ENCODE data around the gene SREBF2.

SREBF2 gene

GRCh38 chr22:41885516-41885915 lies 52.6 kb downstream of the SREBF2 start:
- no peak for TF ChIP-seq CTCF (conservative IDR thresholded peaks at IDR 0.05; ENCODE audit: control insufficient read depth, insufficient read depth, low read depth, low read length)
- no peak overlapping the region for H3K4me3 ChIP-seq (ENCODE audit: control insufficient read depth, low read depth, low read length)
- DNase-seq (ENCODE audit: low read depth), result no peak

GRCh38 chr22:41888627-41889200 lies 55.8 kb downstream of the SREBF2 start:
- TF ChIP-seq CTCF (conservative IDR thresholded peaks at IDR 0.05; ENCODE audit: control insufficient read depth, insufficient read depth, low read depth, low read length), result no peak
- no peak for DNase-seq (ENCODE audit: low read depth)
- H3K4me3 ChIP-seq (ENCODE audit: control insufficient read depth, low read depth, low read length), result no peak overlapping the region

GRCh38 chr22:41891407-41891806 lies 58.5 kb downstream of the SREBF2 start:
- TF ChIP-seq CTCF (conservative IDR thresholded peaks at IDR 0.05; ENCODE audit: control insufficient read depth, insufficient read depth, low read depth, low read length), result no peak
- no peak overlapping the region for H3K4me3 ChIP-seq (ENCODE audit: control insufficient read depth, low read depth, low read length)
- no peak for DNase-seq (ENCODE audit: low read depth)

- DNase-seq (ENCODE audit: low read depth), result no peak
- no peak overlapping the region for H3K4me3 ChIP-seq (ENCODE audit: control insufficient read depth, low read depth, low read length)
- no peak for TF ChIP-seq CTCF (conservative IDR thresholded peaks at IDR 0.05; ENCODE audit: control insufficient read depth, insufficient read depth, low read depth, low read length)
Observed at GRCh38 chr22:41892721-41893120, 59.8 kb downstream of the SREBF2 start.

GRCh38 chr22:41893591-41894375 lies 60.9 kb downstream of the SREBF2 start:
- H3K4me3 ChIP-seq (ENCODE audit: control insufficient read depth, low read depth, low read length), result no peak overlapping the region
- no peak for DNase-seq (ENCODE audit: low read depth)
- TF ChIP-seq CTCF (conservative IDR thresholded peaks at IDR 0.05; ENCODE audit: control insufficient read depth, insufficient read depth, low read depth, low read length), result no peak

- TF ChIP-seq CTCF (conservative IDR thresholded peaks at IDR 0.05; ENCODE audit: control insufficient read depth, insufficient read depth, low read depth, low read length), result no peak
- no peak overlapping the region for H3K4me3 ChIP-seq (ENCODE audit: control insufficient read depth, low read depth, low read length)
- DNase-seq (ENCODE audit: low read depth), result no peak
Observed at GRCh38 chr22:41898645-41899044, 65.7 kb downstream of the SREBF2 start.
